NCI-H2227 (cell line): ENCODE measurements around the gene PABPN1L.

ENCODE experiments used
- DNase-seq: peaks from one replicate; lab custom pipeline; 2025; ENCODE audit not compliant: unreplicated experiment; lab: John Stamatoyannopoulos, UW

The PABPN1L gene

GRCh38 chr16:88853325-88853941 lies 13.0 kb downstream of the PABPN1L start:
- DNase-seq: no peak

GRCh38 chr16:88851616-88852015 lies 14.8 kb downstream of the PABPN1L start:
- no peak for DNase-seq

- DNase-seq: no peak
Measured at GRCh38 chr16:88850531-88851199, 15.8 kb downstream of the PABPN1L start.

DNA sequence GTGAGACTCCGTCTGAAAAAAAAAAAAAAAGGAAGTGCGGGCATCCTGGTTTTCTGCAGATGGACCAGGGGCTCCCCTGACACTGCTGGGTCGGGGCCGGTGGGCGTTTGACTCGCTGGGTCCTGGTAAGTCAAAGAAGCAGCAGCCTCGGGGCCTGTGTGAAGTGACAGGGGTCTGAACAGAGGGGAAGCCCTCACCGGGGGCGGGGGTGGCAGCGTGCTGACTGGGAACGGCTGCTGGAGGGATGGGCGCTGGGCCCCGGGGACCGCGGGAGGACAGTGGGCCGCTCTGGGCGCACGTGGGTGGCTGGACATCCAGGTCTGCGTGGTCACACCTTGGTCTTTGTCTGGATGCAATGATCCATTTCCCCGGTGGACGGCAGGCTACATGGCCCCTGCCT lies 17.9 kb downstream of the PABPN1L start:
- no peak for DNase-seq

- no peak for DNase-seq
Measured at GRCh38 chr16:88847654-88848053, 18.8 kb downstream of the PABPN1L start.

DNA sequence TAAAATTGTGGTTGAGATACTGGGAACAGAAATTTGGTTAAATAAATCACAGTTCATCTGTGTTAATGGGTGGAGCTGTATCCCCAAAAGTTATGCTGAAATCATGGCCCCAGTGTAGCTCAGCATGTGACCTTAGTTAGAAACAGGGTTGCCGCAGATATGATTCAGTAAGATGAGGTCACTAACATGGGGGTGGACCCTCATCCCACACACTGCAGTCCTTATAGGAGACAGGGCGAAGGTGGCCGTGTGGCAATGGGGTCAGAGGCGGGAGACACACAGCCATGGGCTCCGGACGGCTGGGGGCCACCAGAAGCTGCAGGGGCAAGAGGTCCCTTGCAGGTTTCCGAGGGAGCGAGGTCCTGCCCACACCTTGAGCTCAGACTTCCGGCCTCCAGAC lies 20.4 kb downstream of the PABPN1L start:
- no peak for DNase-seq

- no peak for DNase-seq
Measured at GRCh38 chr16:88844419-88845036, 21.9 kb downstream of the PABPN1L start.

DNA sequence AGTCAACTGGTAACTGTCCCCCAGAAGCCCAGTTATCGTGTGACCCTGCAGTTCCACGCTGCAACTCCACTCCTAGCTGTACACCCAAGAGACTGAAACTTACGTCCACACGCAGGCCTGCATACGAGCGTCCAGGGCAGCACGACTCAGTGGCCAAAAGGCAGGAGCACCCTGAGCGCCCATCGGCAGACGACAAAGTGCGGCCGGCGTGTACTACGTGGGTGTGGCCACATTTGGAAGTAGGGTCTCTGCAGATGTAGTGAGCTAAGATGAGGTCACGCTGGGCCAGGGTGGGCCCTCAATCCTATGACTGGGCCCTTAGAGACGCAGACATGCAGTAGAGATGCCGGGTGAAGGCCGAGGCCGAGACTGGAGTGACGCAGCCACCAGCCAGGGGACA lies 23.2 kb downstream of the PABPN1L start:
- DNase-seq: no peak

DNA sequence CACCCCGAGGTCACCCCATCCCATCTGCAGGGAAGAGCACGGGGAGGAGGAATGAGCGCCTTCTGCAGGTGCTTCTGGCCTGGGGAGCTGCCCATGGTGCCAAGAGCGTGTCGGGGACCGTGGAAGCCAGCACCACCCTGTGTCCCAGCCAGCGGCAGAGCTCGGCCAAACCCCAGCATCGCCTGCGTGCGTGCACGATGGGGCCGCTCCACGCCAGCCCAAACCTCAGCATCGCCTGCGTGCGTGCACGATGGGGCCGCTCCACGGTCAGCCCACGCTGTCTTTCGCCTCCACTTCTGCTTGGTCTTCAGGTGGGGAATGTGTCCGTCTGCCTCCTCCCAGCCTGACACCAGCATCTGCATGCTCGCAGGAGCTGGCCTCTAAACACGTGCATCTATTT lies 23.7 kb downstream of the PABPN1L start:
- no peak for DNase-seq

- no peak for DNase-seq
Measured at GRCh38 chr16:88842308-88842756, 24.1 kb downstream of the PABPN1L start.

- DNase-seq: no peak
Measured at GRCh38 chr16:88841521-88842307, 24.7 kb downstream of the PABPN1L start.

DNA sequence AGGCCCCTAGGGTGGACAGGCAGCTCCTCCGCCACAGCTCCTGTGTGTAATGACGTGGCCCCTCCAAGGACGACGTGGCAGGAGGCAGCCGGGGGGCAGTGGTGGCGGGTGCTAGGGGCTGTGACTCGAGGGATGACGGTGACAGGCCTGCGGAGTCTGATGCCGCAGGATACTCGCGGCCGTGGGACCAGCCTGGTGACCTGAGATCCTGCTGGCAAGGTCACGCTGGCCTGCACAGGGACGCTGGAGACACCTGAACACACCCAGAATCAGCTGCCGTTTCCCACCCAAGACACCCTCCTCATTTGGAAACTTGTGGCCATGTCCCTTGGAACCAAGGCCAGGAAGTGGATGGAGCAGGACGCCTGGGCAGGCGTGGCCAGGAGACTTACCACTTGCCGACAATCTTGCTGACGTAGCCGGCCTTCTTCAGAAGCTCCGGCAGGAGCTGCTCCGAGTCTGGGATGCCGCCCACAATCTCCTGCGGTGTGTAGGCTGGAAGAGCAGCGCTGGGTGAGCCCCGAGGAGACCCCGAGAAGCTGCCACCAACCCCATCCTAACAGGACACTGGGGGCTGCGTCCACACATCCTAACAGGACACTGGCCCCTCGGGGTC lies 25.8 kb downstream of the PABPN1L start:
- DNase-seq: no peak

DNA sequence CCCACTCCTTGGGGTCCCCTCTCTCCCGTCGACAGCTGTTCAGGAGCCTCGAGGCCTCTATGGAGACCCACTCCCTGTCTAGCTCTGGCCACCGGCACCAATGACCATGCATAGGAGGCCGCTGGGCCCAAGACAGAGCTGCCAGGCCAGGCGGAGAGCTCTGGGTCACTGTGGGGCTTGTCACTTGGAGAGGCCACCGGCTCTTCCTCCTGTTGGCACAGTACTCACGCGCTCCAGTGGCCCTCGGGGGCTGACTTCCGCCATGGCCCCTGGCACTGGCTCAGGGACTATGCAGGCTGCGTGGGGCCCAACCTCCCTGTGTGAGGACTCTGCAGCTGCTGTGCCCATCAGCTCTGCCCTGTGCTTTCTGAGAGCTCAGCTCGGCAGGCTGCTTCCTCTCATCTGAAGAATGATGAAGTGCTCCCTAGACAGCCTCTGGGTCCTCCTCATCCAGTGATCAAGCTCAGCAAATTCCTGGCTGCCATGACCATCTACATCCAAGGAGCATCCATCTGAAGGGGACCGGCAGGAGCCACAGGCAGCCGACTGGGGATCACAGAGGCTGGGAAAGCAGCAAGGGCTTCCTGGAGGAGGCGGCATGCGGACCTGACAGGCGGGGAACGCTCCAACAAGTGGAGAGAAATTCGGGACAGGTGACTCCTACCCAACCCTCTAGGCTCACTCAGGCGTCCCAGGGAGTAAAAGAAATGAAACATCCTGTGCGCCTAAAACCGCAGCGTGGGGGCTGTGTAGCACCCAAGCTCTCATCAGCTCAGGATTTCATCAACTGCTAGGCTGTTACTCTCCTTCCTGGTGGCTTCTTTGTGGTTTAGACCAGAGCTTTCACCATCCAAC lies 26.5 kb downstream of the PABPN1L start:
- DNase-seq: no peak

- no peak for DNase-seq
Measured at GRCh38 chr16:88839026-88839529, 27.4 kb downstream of the PABPN1L start.

- no peak for DNase-seq
Measured at GRCh38 chr16:88838566-88838965, 27.9 kb downstream of the PABPN1L start.

- no peak for DNase-seq
Measured at GRCh38 chr16:88837806-88838205, 28.7 kb downstream of the PABPN1L start.

DNA sequence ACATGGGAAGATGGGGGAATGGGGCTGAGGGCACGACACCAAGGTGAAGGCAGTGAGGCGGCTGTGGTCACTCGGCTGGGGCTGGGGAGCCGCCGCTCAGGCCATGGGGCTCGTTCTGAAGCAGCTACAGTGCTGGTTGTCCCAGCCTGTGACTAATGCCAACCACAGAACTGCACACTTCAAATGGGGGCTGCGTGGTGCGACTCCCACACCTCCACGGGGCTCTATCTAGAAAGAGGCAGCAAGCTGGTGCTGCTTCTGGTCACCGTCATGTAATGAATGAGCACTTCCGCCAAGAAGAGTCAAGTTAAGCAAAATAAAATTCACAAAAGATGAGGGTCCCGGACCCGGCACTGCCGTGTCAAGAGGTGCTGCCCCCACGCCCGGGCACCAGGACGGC lies 29.7 kb downstream of the PABPN1L start:
- DNase-seq: no peak

- DNase-seq: no peak
Measured at GRCh38 chr16:88835818-88836217, 30.6 kb downstream of the PABPN1L start.

- no peak for DNase-seq
Measured at GRCh38 chr16:88835383-88835782, 31.1 kb downstream of the PABPN1L start.

DNA sequence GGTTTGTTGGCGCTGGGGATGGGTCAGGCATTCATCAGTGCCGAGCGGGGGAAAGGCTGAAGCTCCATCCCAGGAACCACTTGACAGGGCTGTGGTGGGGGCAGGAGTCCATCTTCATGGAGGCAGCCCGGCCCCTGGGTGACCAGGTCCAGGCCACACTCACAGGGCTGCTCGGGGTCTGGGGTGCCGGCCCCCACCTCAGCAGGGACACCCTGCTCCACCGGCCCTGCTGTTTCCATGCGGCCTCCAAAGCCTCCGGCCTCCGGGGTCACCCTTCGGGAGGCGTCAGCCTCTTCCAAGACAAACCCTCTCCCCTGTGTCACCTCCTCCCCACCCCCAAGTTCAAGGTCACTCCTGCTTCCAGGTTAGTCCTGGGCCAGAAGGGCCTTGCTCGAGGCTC lies 31.8 kb downstream of the PABPN1L start:
- no peak for DNase-seq
